CD14-positive monocyte (primary cell): ENCODE results near the gene AFF1. TPM values are rescaled to one million over a fixed set of nuclear protein-coding genes. Genes with fewer than 3 reads are reported as not detected.

Source experiments
- DNase-seq, 3 donors: peaks; one replicate each; pipeline ENCODE4 v3.0.0-alpha.2; 2011 to 2022
- H2AFZ ChIP-seq: 2 replicates; pipeline ENCODE4 v1.6.0; 2012; ENCODE audit warnings: mild to moderate bottlenecking, low read depth, low read length, inconsistent platforms; ENCODE audit not compliant: insufficient read depth, poor library complexity, severe bottlenecking
- H3K27ac ChIP-seq, 2 donors: 1 replicate in 1 of 2; 2 replicates in 1 of 2; pipeline ENCODE4 v1.5.1; 2012 to 2013; ENCODE audit warnings: low read length in 2 of 2, control low read depth in 1 of 2, inconsistent platforms in 1 of 2, low read depth in 1 of 2, mild to moderate bottlenecking in 1 of 2
- H3K27me3 ChIP-seq, 2 donors: one replicate each; pipeline versions ENCODE4 v1.6.0 to v1.6.1; 2011 to 2013; ENCODE audit warnings: low read length in 2 of 2; ENCODE audit not compliant: control insufficient read depth in 2 of 2, insufficient read depth in 2 of 2
- H3K36me3 ChIP-seq, 2 donors: replicated peaks in 1 of 2; 1 replicate in 1 of 2; 2 replicates in 1 of 2; pipeline versions ENCODE4 v1.5.1 to v1.6.1; 2012 to 2013; ENCODE audit warnings: low read length in 2 of 2, control low read depth in 1 of 2, inconsistent platforms in 1 of 2, mild to moderate bottlenecking in 1 of 2; ENCODE audit not compliant: insufficient read depth in 2 of 2, control insufficient read depth in 1 of 2
- H3K4me1 ChIP-seq, 2 donors: 1 replicate in 1 of 2; 2 replicates in 1 of 2; pipeline versions ENCODE4 v1.5.1 to v1.6.1; 2012 to 2013; ENCODE audit warnings: low read length in 2 of 2, control low read depth in 1 of 2, inconsistent platforms in 1 of 2, mild to moderate bottlenecking in 1 of 2, moderate library complexity in 1 of 2; ENCODE audit not compliant: insufficient read depth in 2 of 2, control insufficient read depth in 1 of 2
- H3K4me2 ChIP-seq: replicated peaks from 2 replicates; pipeline ENCODE3; 2012; ENCODE audit warnings: low read length, moderate library complexity, mild to moderate bottlenecking; ENCODE audit not compliant: poor library complexity, severe bottlenecking; ENCODE audit errors: extremely low read depth
- H3K4me3 ChIP-seq, 3 experiments: fragments of 200-600 bp in 1 of 3; sonication (generic) in 1 of 3; replicated peaks in 1 of 3; 1 replicate in 2 of 3; 2 replicates in 1 of 3; pipeline ENCODE4 v1.5.1; 2011 to 2013; ENCODE audit warnings: low read length in 3 of 3, mild to moderate bottlenecking in 3 of 3, control low read depth in 2 of 3, low read depth in 2 of 3, inconsistent platforms in 1 of 3, moderate library complexity in 1 of 3
- H3K79me2 ChIP-seq: 2 replicates; pipeline ENCODE4 v1.6.0; 2012; ENCODE audit warnings: mild to moderate bottlenecking, control low read depth, inconsistent platforms, low read length, moderate library complexity; ENCODE audit not compliant: insufficient read depth
- H3K9ac ChIP-seq: 2 replicates; pipeline ENCODE4 v1.6.0; 2017; ENCODE audit warnings: low read length, mild to moderate bottlenecking; ENCODE audit not compliant: insufficient read depth, poor library complexity, severe bottlenecking
- H3K9me3 ChIP-seq, 2 donors: replicated peaks in 1 of 2; 1 replicate in 1 of 2; 2 replicates in 1 of 2; pipeline versions ENCODE4 v1.5.1 to v1.6.1; 2012 to 2013; ENCODE audit warnings: low read length in 2 of 2, control low read depth in 1 of 2; ENCODE audit not compliant: control insufficient read depth in 1 of 2, insufficient read depth in 1 of 2
- H4K20me1 ChIP-seq: 2 replicates; pipeline ENCODE4 v1.6.0; 2012; ENCODE audit warnings: mild to moderate bottlenecking, low read length, control low read depth, moderate library complexity; ENCODE audit not compliant: insufficient read depth
- H3K27ac Mint-ChIP-seq, 7 donors: one replicate each; pipeline ENCODE4 v1.8.0; 2020; ENCODE audit warnings: mild to moderate bottlenecking in 7 of 7, mixed read lengths in 7 of 7, moderate library complexity in 6 of 7, inconsistent platforms in 2 of 7
- H3K27me3 Mint-ChIP-seq, 3 donors: one replicate each; pipeline ENCODE4 v1.8.0; 2021 to 2022; ENCODE audit warnings: low read depth in 3 of 3, mild to moderate bottlenecking in 3 of 3, mixed read lengths in 3 of 3, moderate library complexity in 3 of 3, inconsistent platforms in 1 of 3
- H3K36me3 Mint-ChIP-seq, 2 donors: one replicate each; pipeline ENCODE4 v1.8.0; 2020; ENCODE audit warnings: mixed read lengths in 2 of 2, inconsistent platforms in 1 of 2, mild to moderate bottlenecking in 1 of 2
- H3K4me1 Mint-ChIP-seq: one replicate; pipeline ENCODE4 v1.8.0; 2020; ENCODE audit warnings: mild to moderate bottlenecking, mixed read lengths
- H3K4me3 Mint-ChIP-seq, 2 donors: one replicate each; pipeline ENCODE4 v1.8.0; 2020; ENCODE audit warnings: mild to moderate bottlenecking in 2 of 2, mixed read lengths in 2 of 2, moderate library complexity in 1 of 2
- H3K9me3 Mint-ChIP-seq, 7 donors: one replicate each; pipeline ENCODE4 v1.8.0; 2020 to 2022; ENCODE audit warnings: mixed read lengths in 7 of 7, mild to moderate bottlenecking in 6 of 7, moderate library complexity in 6 of 7, inconsistent platforms in 2 of 7
- CTCF ChIP-seq: fragments of 200-600 bp; IDR thresholded peaks from one replicate; pipeline ENCODE4 v1.8.0; 2022; ENCODE audit warnings: antibody characterized with exemption, mild to moderate bottlenecking
- WGBS: methylation state at CpG from one replicate; pipeline ENCODE4 v1.1.5; 2013; ENCODE audit warnings: missing lambda C conversion rate; ENCODE audit not compliant: insufficient coverage; 5-methylcytosine and 5-hydroxymethylcytosine counted together
- intact Hi-C, 2 donors: fragments of 100-400 bp; cut with micrococcal nuclease; formaldehyde crosslinking; loops; one replicate each; pipeline versions ENCODE4 v1.15.0 to v1.15.1; 2023
- polyA plus RNA-seq, 3 donors: library from polyadenylated mRNA; depleted of rRNA in 1 of 3; unstranded in 2 of 3; stranded (reverse) in 1 of 3; fragments of 300-500 nt in 2 of 3; fragments of >200 nt in 1 of 3; fragmentation: Illumina TruSeq in 2 of 3; gene quantifications; 1 replicate in 2 of 3; 2 replicates in 1 of 3; pipeline ENCODE4 v1.2.3, GENCODE V29; 2012 to 2021

The AFF1 gene
- polyA plus RNA-seq, 3 donors, result 7.5 to 20.9 (median 16.3) TPM

GRCh38 chr4:86892636-86892960 lies 42.2 kb upstream of the AFF1 start:
- WGBS, result 0% methylated on average over 6 of the region's 13 CpGs
- peak overlapping the region; percentile 83 to 94 for H3K4me3 Mint-ChIP-seq
- H3K9ac ChIP-seq, result peak overlapping the region; percentile 55
- H3K9me3 ChIP-seq, result no peaks in the 10 kb centered on the region
- TF ChIP-seq CTCF, result no peak
- DNase-seq, result no peak
- peak overlapping the region; percentile 96 for H3K4me2 ChIP-seq
- peaks cover 11 to 25% of the 10 kb centered on the region in 2 donors for H3K4me1 ChIP-seq
- peaks cover 25 to 29% (median 29%) of the 10 kb centered on the region in 3 donors for H3K27me3 Mint-ChIP-seq
- H3K27ac ChIP-seq, result no peak overlapping the region
- H3K9me3 Mint-ChIP-seq, result peaks cover 0 to 2% (median 0%) of the 10 kb centered on the region in 7 donors
- H3K36me3 ChIP-seq, result no peaks in the 10 kb centered on the region
- peaks cover 0 to 4% of the 10 kb centered on the region in 2 donors for H3K36me3 Mint-ChIP-seq
- no peaks in the 10 kb centered on the region for H4K20me1 ChIP-seq
- H3K27me3 ChIP-seq, result peaks cover 8 to 22% of the 10 kb centered on the region in 2 donors
- intact Hi-C loops, result loop anchor here in 1 of 2 donors (2.0 kb wide), 1 partner anchor 14 kb away; no protein-coding TSS in a partner anchor
- H2AFZ ChIP-seq, result peak overlapping the region; percentile 85
- H3K4me1 Mint-ChIP-seq, result peaks cover 13% of the 10 kb centered on the region
- peak overlapping the region; percentile 31 to 81 (median 54) for H3K4me3 ChIP-seq
- no peaks in the 10 kb centered on the region for H3K79me2 ChIP-seq
- peak overlapping the region in 2 of 7 donors; percentile 30 to 80 for H3K27ac Mint-ChIP-seq

- Mint-ChIP-seq H3K9me3 (peaks cover 0 to 2% (median 0%) of the 10 kb centered on the region in 7 donors), H3K36me3 (peaks cover 0 to 4% of the 10 kb centered on the region in 2 donors), H3K4me3 (peak overlapping the region in 1 of 2 donors; percentile 94), H3K4me1 (peaks cover 13% of the 10 kb centered on the region), H3K27me3 (peaks cover 25 to 29% (median 29%) of the 10 kb centered on the region in 3 donors), H3K27ac (no peak overlapping the region)
- no peak for DNase-seq
- Histone ChIP-seq H3K9me3 (no peaks in the 10 kb centered on the region), H4K20me1 (no peaks in the 10 kb centered on the region), H3K4me2 (peak overlapping the region; percentile 96), H3K36me3 (no peaks in the 10 kb centered on the region), H2AFZ (no peak overlapping the region), H3K79me2 (no peaks in the 10 kb centered on the region), H3K4me1 (peaks cover 11 to 25% of the 10 kb centered on the region in 2 donors), H3K4me3 (no peak overlapping the region), H3K27ac (no peak overlapping the region), H3K9ac (no peak overlapping the region), H3K27me3 (peaks cover 8 to 22% of the 10 kb centered on the region in 2 donors)
- no peak for TF ChIP-seq CTCF
- intact Hi-C loops, result loop anchor here in 1 of 2 donors (2.0 kb wide), 1 partner anchor 14 kb away; no protein-coding TSS in a partner anchor
- WGBS, result 98% methylated on average over 15 of the region's 19 CpGs
Measured at GRCh38 chr4:86893136-86893535, 41.7 kb upstream of the AFF1 start.
